HepG2 (cell line): Measurements from ENCODE around the gene INTS15. TPM values are rescaled to one million over a fixed set of nuclear protein-coding genes. Genes with fewer than 3 reads are reported as not detected.

Experiments
- ATAC-seq: fragments of 200-7000 bp; cut with Tn5 transposase; 3 replicates; pipeline ENCODE4 v1.9.1; 2020; ENCODE audit warnings: mild to moderate bottlenecking, moderate library complexity
- BruUV-seq: library from RNA; stranded (reverse); fragments of 400-500 nt; replicated peaks from 2 replicates; lab custom pipeline; 2021; lab: Mats Ljungman, UMichigan
- CTCF ChIA-PET: fragments of 300-600 bp; formaldehyde crosslinking; extraction: SDS; loops from one replicate; lab custom pipeline; 2021; ENCODE audit warnings: low total read pairs, inconsistent platforms, low intra/inter-chr PET ratio; lab: Yijun Ruan, JAX
- POLR2A ChIA-PET: fragments of 350-600 bp; sonication (Branson Sonifier 250); formaldehyde crosslinking; loops from one replicate; lab custom pipeline; 2020; ENCODE audit warnings: antibody characterized with exemption, inconsistent platforms; lab: Yijun Ruan, JAX
- DNase-seq: peaks from one replicate; pipeline ENCODE4 v3.0.0-alpha.2; 2015; ENCODE audit warnings: low spot score
- FAIRE-seq: peaks from 3 replicates; lab custom pipeline; 2011; peaks lifted over from hg19 to GRCh38; lab: Jason Lieb, UNC
- H2AFZ ChIP-seq: one replicate; pipeline ENCODE4 v1.6.1; 2011; ENCODE audit warnings: low read length, inconsistent platforms
- H3K27ac ChIP-seq: fragments of 300-600 bp; 3 replicates; pipeline ENCODE4 v1.8.0; 2011; ENCODE audit warnings: mixed run types, mild to moderate bottlenecking, mixed read lengths, low read length, inconsistent platforms; ENCODE audit not compliant: insufficient read depth; ENCODE audit errors: extremely low read length
- H3K27me3 ChIP-seq, 2 experiments: fragments of 200-600 bp in 1 of 2; 2 replicates in 1 of 2; 3 replicates in 1 of 2; pipeline versions ENCODE4 v1.6.0 to v1.8.0; 2011; ENCODE audit warnings: low read length in 2 of 2, mild to moderate bottlenecking in 2 of 2, moderate library complexity in 2 of 2, inconsistent platforms in 1 of 2; ENCODE audit not compliant: insufficient read depth in 2 of 2, control insufficient read depth in 1 of 2
- H3K36me3 ChIP-seq, 2 experiments: fragments of 200-600 bp in 1 of 2; replicated peaks in 1 of 2; 2 replicates in 1 of 2; 3 replicates in 1 of 2; pipeline versions ENCODE4 v1.5.1 to v1.8.0; 2011; ENCODE audit warnings: low read length in 2 of 2, inconsistent platforms in 1 of 2; ENCODE audit not compliant: insufficient read depth in 2 of 2, control insufficient read depth in 1 of 2
- H3K4me1 ChIP-seq: 2 replicates; pipeline ENCODE4 v1.5.1; 2012; ENCODE audit warnings: low read length, inconsistent platforms; ENCODE audit not compliant: insufficient read depth
- H3K4me2 ChIP-seq: 2 replicates; pipeline ENCODE4 v1.6.0; 2011; ENCODE audit warnings: low read depth, low read length, inconsistent platforms
- H3K4me3 ChIP-seq, 3 experiments: fragments of 200-600 bp in 1 of 3; sonication (generic), shearing (Covaris generic) in 1 of 3; replicated peaks in 1 of 3; 2 replicates each; pipeline ENCODE4 v1.5.1; 2011 to 2016; ENCODE audit warnings: low read length in 3 of 3, inconsistent platforms in 2 of 3, low read depth in 2 of 3, mild to moderate bottlenecking in 2 of 3, control low read depth in 1 of 3, mixed read lengths in 1 of 3; ENCODE audit not compliant: insufficient read depth in 1 of 3
- H3K79me2 ChIP-seq: one replicate; pipeline ENCODE4 v1.6.1; 2011; ENCODE audit warnings: low read length, inconsistent platforms; ENCODE audit not compliant: insufficient read depth
- H3K9ac ChIP-seq: 2 replicates; pipeline ENCODE4 v1.6.0; 2011; ENCODE audit warnings: mild to moderate bottlenecking, low read depth, low read length, inconsistent platforms; ENCODE audit not compliant: insufficient read depth
- H3K9me3 ChIP-seq: 2 replicates; pipeline ENCODE4 v1.5.1; 2012; ENCODE audit warnings: mild to moderate bottlenecking, low read length
- H4K20me1 ChIP-seq: 2 replicates; pipeline ENCODE4 v1.6.0; 2011; ENCODE audit warnings: inconsistent platforms, mild to moderate bottlenecking, low read length, moderate library complexity; ENCODE audit not compliant: insufficient read depth
- FOXK1 ChIP-seq: sonication (generic); formaldehyde crosslinking; IDR thresholded peaks from 2 replicates; pipeline ENCODE4 v1.4.0; 2020; ENCODE audit warnings: low read depth, missing genetic modification reagents, borderline replicate concordance
- HIC2 ChIP-seq: sonication (generic); formaldehyde crosslinking; IDR thresholded peaks from 2 replicates; pipeline ENCODE4 v1.9.0; 2022; ENCODE audit warnings: low read depth, missing genetic modification reagents
- JARID2 ChIP-seq: sonication (generic); formaldehyde crosslinking; IDR thresholded peaks from 2 replicates; pipeline ENCODE4 v1.8.1; 2023; ENCODE audit warnings: missing genetic modification reagents, inconsistent platforms; ENCODE audit not compliant: insufficient replicate concordance
- KLF15 ChIP-seq: sonication (generic); formaldehyde crosslinking; IDR thresholded peaks from 2 replicates; pipeline ENCODE4 v1.8.1; 2023; ENCODE audit warnings: borderline replicate concordance, mild to moderate bottlenecking, inconsistent platforms, missing genetic modification reagents, mixed read lengths
- NFYC ChIP-seq: IDR thresholded peaks from 2 replicates; pipeline ENCODE4 v1.6.1; 2016; ENCODE audit warnings: missing genetic modification reagents, missing compliant biosample characterization
- NKX3-1 ChIP-seq: sonication (generic); formaldehyde crosslinking; IDR thresholded peaks from 2 replicates; pipeline ENCODE4 v1.5.0; 2020; ENCODE audit warnings: missing genetic modification reagents
- ZBTB25 ChIP-seq: IDR thresholded peaks from 2 replicates; pipeline ENCODE4 v1.6.1; 2018; ENCODE audit warnings: missing genetic modification reagents
- ZBTB42 ChIP-seq: sonication (generic); formaldehyde crosslinking; IDR thresholded peaks from 2 replicates; pipeline ENCODE4 v1.5.0; 2020; ENCODE audit warnings: mild to moderate bottlenecking, missing genetic modification reagents
- ZNF180 ChIP-seq: sonication (generic); formaldehyde crosslinking; IDR thresholded peaks from 2 replicates; pipeline ENCODE4 v1.4.0; 2020; ENCODE audit warnings: low read depth, missing genetic modification reagents, borderline replicate concordance
- ZNF670 ChIP-seq: sonication (generic); formaldehyde crosslinking; IDR thresholded peaks from 2 replicates; pipeline ENCODE4 v1.8.0; 2022; ENCODE audit warnings: mild to moderate bottlenecking, missing genetic modification reagents, borderline replicate concordance
- ZNF724P ChIP-seq: sonication (generic); formaldehyde crosslinking; IDR thresholded peaks from 2 replicates; pipeline ENCODE4 v1.8.0; 2022; ENCODE audit warnings: missing genetic modification reagents, borderline replicate concordance
- ZNF766 ChIP-seq: sonication (generic); formaldehyde crosslinking; IDR thresholded peaks from 2 replicates; pipeline ENCODE4 v1.5.0; 2020; ENCODE audit warnings: missing genetic modification reagents, borderline replicate concordance
- ZSCAN22 ChIP-seq: sonication (generic); formaldehyde crosslinking; IDR thresholded peaks from 2 replicates; pipeline ENCODE4 v1.4.0; 2020; ENCODE audit warnings: mild to moderate bottlenecking, missing genetic modification reagents
- WGBS: methylation state at CpG from one replicate; pipeline ENCODE4 v1.1.6; 2017; ENCODE audit warnings: low lambda C conversion rate; 5-methylcytosine and 5-hydroxymethylcytosine counted together
- in situ Hi-C: cut with HindIII; loops from 2 replicates; pipeline ENCODE4 v1.10.0; 2017; ENCODE audit warnings: low pct_unique_long_range_greater_than_20kb; ENCODE audit not compliant: extremely low pct_ligation_motif_present
- intact Hi-C: fragments of 100-400 bp; cut with micrococcal nuclease; formaldehyde crosslinking; loops from one replicate; pipeline ENCODE4 v1.10.0; 2022; ENCODE audit not compliant: unreplicated experiment
- polyA plus RNA-seq, 8 experiments: library from polyadenylated mRNA; depleted of rRNA in 3 of 8; stranded (reverse) in 7 of 8; unstranded in 1 of 8; fragments of >200 nt; fragmentation: Illumina TruSeq in 4 of 8; extraction: Trizol in 4 of 8; gene quantifications; 2 replicates each; pipeline versions ENCODE4 v1.2.1 to v1.2.3, GENCODE V29; 2011 to 2016; ENCODE audit warnings: low read depth in 4 of 8, missing spikeins in 1 of 8, mixed read lengths in 1 of 8; ENCODE audit not compliant: insufficient read depth in 1 of 8
- total RNA-seq, 5 experiments: library from RNA; depleted of rRNA; stranded (reverse); fragments of >200 nt; fragmentation: Illumina TruSeq; extraction: Trizol; gene quantifications; 2 replicates each; pipeline ENCODE4 v1.2.3, GENCODE V29; 2016; ENCODE audit warnings: low read depth in 1 of 5
- TF ChIP-seq, protein P1 (sequence below): IDR thresholded peaks from 2 replicates; pipeline ENCODE4 v1.6.1; 2012; ENCODE audit warnings: low read depth, low read length, improper control_type of control experiment
- TF ChIP-seq, protein P2 (sequence below): sonication (generic); formaldehyde crosslinking; IDR thresholded peaks from 2 replicates; pipeline ENCODE4 v1.5.0; 2020; ENCODE audit warnings: mild to moderate bottlenecking, missing genetic modification reagents

Gene INTS15
- total and polyA plus RNA-seq, 2 of the 13 experiments (the other 11 are each of a cell fraction or from before 2014, with no cell fraction given), result 16.3 to 25.7 TPM

DNA sequence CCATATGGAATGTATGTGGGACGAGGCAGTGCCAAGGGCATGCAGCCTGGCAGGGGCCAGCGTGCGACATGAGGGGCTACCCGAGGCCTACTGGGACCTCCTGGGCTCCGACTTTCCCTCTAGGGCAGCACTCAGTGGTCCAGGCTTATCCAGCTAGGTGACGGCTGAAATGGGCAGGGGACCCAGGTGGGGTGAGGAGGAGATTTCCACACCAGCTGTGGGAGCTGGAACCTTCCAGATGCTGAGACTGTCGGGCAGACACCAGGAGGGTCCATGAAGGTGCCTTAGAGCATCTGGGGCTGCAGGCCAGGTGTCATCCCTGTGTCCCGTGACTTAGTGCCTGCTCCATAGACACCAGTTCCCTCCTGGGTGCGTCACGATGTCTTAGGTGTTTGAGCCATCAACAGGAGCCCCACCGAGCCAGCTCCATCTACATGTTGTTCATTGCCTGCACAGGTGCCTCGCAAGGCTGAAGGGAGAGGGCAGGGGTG is 60.7 kb downstream of the INTS15 start (continued):
- no peak for TF ChIP-seq FOXK1 (CRISPR knock-in tag)

GRCh38 chr7:6651851-6652445 is 62.1 kb downstream of the INTS15 start:
- H4K20me1 ChIP-seq, result no peaks in the 10 kb centered on the region
- FAIRE-seq (no peak), ATAC-seq (no peak), DNase-seq (no peak)
- H3K4me1 ChIP-seq, result no peaks in the 10 kb centered on the region
- intact Hi-C loops (no loop called here), in situ Hi-C loops (no loop called here)
- no peak overlapping the region for H3K4me2 ChIP-seq
- H2AFZ ChIP-seq, result no peak overlapping the region
- 97% methylated on average over 22 of the region's 32 CpGs for WGBS
- H3K27ac ChIP-seq, result no peak overlapping the region
- BruUV-seq, result no TSS peak
- H3K79me2 ChIP-seq, result no peaks in the 10 kb centered on the region
- TF ChIP-seq KLF15 (CRISPR knock-in tag) (no peak), ZBTB42 (CRISPR knock-in tag) (no peak), NFYC (CRISPR knock-in tag) (no peak), ZNF670 (CRISPR knock-in tag) (no peak), HIC2 (no peak), NKX3-1 (CRISPR knock-in tag) (no peak), ZNF180 (no peak), ZNF724P (CRISPR knock-in tag) (no peak), JARID2 (CRISPR knock-in tag) (no peak), ZBTB25 (CRISPR knock-in tag) (no peak), ZSCAN22 (CRISPR knock-in tag) (no peak), ZNF766 (no peak)
- TF ChIP-seq, protein P1, sequence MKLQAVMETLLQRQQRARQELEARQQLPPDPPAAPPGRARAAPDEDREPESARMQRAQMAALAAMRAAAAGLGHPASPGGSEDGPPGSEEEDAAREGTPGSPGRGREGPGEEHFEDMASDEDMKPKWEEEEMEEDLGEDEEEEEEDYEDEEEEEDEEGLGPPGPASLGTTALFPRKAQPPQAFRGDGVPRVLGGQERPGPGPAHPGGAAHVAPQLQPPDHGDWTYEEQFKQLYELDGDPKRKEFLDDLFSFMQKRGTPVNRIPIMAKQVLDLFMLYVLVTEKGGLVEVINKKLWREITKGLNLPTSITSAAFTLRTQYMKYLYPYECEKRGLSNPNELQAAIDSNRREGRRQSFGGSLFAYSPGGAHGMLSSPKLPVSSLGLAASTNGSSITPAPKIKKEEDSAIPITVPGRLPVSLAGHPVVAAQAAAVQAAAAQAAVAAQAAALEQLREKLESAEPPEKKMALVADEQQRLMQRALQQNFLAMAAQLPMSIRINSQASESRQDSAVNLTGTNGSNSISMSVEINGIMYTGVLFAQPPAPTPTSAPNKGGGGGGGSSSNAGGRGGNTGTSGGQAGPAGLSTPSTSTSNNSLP, result no peak
- TF ChIP-seq, protein P2, sequence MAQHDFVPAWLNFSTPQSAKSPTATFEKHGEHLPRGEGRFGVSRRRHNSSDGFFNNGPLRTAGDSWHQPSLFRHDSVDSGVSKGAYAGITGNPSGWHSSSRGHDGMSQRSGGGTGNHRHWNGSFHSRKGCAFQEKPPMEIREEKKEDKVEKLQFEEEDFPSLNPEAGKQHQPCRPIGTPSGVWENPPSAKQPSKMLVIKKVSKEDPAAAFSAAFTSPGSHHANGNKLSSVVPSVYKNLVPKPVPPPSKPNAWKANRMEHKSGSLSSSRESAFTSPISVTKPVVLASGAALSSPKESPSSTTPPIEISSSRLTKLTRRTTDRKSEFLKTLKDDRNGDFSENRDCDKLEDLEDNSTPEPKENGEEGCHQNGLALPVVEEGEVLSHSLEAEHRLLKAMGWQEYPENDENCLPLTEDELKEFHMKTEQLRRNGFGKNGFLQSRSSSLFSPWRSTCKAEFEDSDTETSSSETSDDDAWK (CRISPR knock-in tag), result no peak
- H3K9ac ChIP-seq, result no peak overlapping the region
- ChIA-PET CTCF (no interaction called here), POLR2A (no interaction called here)
- no peak overlapping the region for H3K4me3 ChIP-seq
- peaks cover 6 to 15% of the 10 kb centered on the region in 2 experiments; a peak in 3 of 5 replicates for H3K36me3 ChIP-seq
- H3K27me3 ChIP-seq, result no peaks in the 10 kb centered on the region
- no peaks in the 10 kb centered on the region for H3K9me3 ChIP-seq
